ENCODE measurements around the gene EXOSC1.
"Not testable (repeated sequence)": the region's sequence is repeated elsewhere in the genome, so short reads cannot be mapped to it uniquely, and the experiment has no call there.

EXOSC1 gene

GRCh38 chr10:97407211-97407951 is 38.4 kb downstream of the EXOSC1 start:
- DNase-seq, result peak; percentile 37

- DNase-seq, result not testable (repeated sequence)
Measured at GRCh38 chr10:97406483-97406882, 39.3 kb downstream of the EXOSC1 start.

GRCh38 chr10:97406064-97406463 is 39.7 kb downstream of the EXOSC1 start:
- no peak for DNase-seq

GRCh38 chr10:97404044-97404443 is 41.8 kb downstream of the EXOSC1 start:
- no peak for DNase-seq

GRCh38 chr10:97401455-97401919 is 44.3 kb downstream of the EXOSC1 start:
- DNase-seq, result no peak

GRCh38 chr10:97400665-97401454 is 44.9 kb downstream of the EXOSC1 start, which contains the start of gene RRP12:
Gene RRP12 (minus strand): TSS chr10:97401340. CDS start chr10:97401231, 109 bp downstream.
- peak; percentile 66 for DNase-seq

- no peak for DNase-seq
Measured at GRCh38 chr10:97399843-97400545, 45.8 kb downstream of the EXOSC1 start.

GRCh38 chr10:97396056-97396455 is 49.8 kb downstream of the EXOSC1 start:
- DNase-seq, result no peak

GRCh38 chr10:97393034-97393573 is 52.7 kb downstream of the EXOSC1 start:
- no peak for DNase-seq

- no peak for DNase-seq
Measured at GRCh38 chr10:97390091-97390490, 55.7 kb downstream of the EXOSC1 start.

GRCh38 chr10:97388152-97388551 is 57.7 kb downstream of the EXOSC1 start:
- no peak for DNase-seq

All from activated CD4-positive, alpha-beta T cell treated with anti-CD3 and anti-CD28 coated beads for 1 hour (primary cell).